NB4 (cell line): ENCODE results near the gene TLNRD1.

ENCODE experiments used
- MYC ChIP-seq: IDR thresholded peaks from 2 replicates; pipeline ENCODE4 v1.6.1; 2011; ENCODE audit warnings: low read depth, low read length
- POLR2A ChIP-seq: IDR thresholded peaks from 2 replicates; pipeline ENCODE4 v1.6.1; 2011; ENCODE audit warnings: mild to moderate bottlenecking; ENCODE audit not compliant: insufficient read length; ENCODE audit errors: extremely low read depth
- TF ChIP-seq, protein P1 (sequence below): IDR thresholded peaks from one replicate; pipeline ENCODE4 v1.5.1; 2012; ENCODE audit warnings: low read depth, low read length

DNA sequence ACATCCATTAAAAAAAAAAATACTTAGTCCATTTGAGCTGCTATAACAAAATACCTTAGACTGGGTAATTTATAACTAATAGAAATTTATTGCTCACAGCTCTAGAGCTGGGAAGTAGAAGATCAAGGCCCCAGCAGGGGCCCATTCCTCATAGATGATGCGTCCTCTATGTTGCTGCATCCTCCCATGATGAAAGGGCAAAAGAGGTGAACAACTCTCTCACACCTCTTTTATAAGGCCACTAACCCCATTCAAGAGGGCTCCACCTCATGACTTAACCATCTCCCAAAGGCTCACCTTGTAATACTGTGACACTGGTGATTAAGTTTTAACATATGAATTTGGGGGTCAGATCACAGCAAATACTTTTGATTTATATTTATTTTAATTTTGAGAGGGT lies 3.0 kb upstream of the TLNRD1 start:
- TF ChIP-seq POLR2A (no peak), MYC (no peak)
- TF ChIP-seq, protein P1, sequence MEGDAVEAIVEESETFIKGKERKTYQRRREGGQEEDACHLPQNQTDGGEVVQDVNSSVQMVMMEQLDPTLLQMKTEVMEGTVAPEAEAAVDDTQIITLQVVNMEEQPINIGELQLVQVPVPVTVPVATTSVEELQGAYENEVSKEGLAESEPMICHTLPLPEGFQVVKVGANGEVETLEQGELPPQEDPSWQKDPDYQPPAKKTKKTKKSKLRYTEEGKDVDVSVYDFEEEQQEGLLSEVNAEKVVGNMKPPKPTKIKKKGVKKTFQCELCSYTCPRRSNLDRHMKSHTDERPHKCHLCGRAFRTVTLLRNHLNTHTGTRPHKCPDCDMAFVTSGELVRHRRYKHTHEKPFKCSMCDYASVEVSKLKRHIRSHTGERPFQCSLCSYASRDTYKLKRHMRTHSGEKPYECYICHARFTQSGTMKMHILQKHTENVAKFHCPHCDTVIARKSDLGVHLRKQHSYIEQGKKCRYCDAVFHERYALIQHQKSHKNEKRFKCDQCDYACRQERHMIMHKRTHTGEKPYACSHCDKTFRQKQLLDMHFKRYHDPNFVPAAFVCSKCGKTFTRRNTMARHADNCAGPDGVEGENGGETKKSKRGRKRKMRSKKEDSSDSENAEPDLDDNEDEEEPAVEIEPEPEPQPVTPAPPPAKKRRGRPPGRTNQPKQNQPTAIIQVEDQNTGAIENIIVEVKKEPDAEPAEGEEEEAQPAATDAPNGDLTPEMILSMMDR, result no peak
